Gastrocnemius medialis (tissue), 4 donors: ENCODE results near the gene ILDR2. TPM values are rescaled to one million over a fixed set of nuclear protein-coding genes. Genes with fewer than 3 reads are reported as not detected.
A peak's percentile ranks its signal among the peaks of the same experiment; 100 is the strongest.

Experiments
- ATAC-seq, 2 donors: fragments of 150-250 bp; one replicate each; pipeline ENCODE4 v1.9.1; 2016
- DNase-seq, 2 donors: peaks; one replicate each; pipeline ENCODE4 v3.0.0-alpha.2; 2019
- H3K27ac ChIP-seq, 4 donors: fragments of 200-600 bp; sonication (generic); 1 replicate in 1 of 4; 2 replicates in 3 of 4; pipeline ENCODE4 v1.5.1; 2016 to 2018; ENCODE audit warnings: mild to moderate bottlenecking in 2 of 4, moderate library complexity in 1 of 4
- H3K27me3 ChIP-seq, 3 donors: fragments of 200-600 bp; sonication (generic) in 2 of 3; 1 replicate in 1 of 3; 2 replicates in 2 of 3; pipeline versions ENCODE4 v1.5.1 to v1.6.0; 2016 to 2019; ENCODE audit warnings: mild to moderate bottlenecking in 1 of 3, moderate library complexity in 1 of 3
- H3K36me3 ChIP-seq, 2 donors: fragments of 200-600 bp; sonication (generic) in 1 of 2; one replicate each; pipeline ENCODE4 v1.5.1; 2017 to 2018
- H3K4me1 ChIP-seq, 2 donors: fragments of 200-600 bp; sonication (generic) in 1 of 2; one replicate each; pipeline ENCODE4 v1.5.1; 2016 to 2017; ENCODE audit warnings: mild to moderate bottlenecking in 2 of 2
- H3K4me3 ChIP-seq, 4 donors: fragments of 200-600 bp; sonication (generic) in 3 of 4; 1 replicate in 1 of 4; 2 replicates in 3 of 4; pipeline ENCODE4 v1.5.1; 2016 to 2019; ENCODE audit warnings: mild to moderate bottlenecking in 2 of 4
- H3K9me3 ChIP-seq, 3 donors: fragments of 200-600 bp; sonication (generic) in 2 of 3; 1 replicate in 1 of 3; 2 replicates in 2 of 3; pipeline ENCODE4 v1.5.1; 2016 to 2019
- CTCF ChIP-seq, 5 experiments: fragments of 450-650 bp in 3 of 5; fragments of 200-600 bp in 2 of 5; sonication (generic) in 2 of 5; IDR thresholded peaks in 4 of 5; conservative IDR thresholded peaks in 1 of 5; 1 replicate in 4 of 5; 2 replicates in 1 of 5; pipeline ENCODE4 v1.5.1; 2016 to 2019; ENCODE audit warnings: antibody characterized with exemption in 5 of 5, mild to moderate bottlenecking in 3 of 5, moderate library complexity in 3 of 5
- POLR2A ChIP-seq, 2 donors: fragments of 450-650 bp; IDR thresholded peaks; one replicate each; pipeline ENCODE4 v1.6.1; 2017; ENCODE audit warnings: antibody characterized with exemption in 2 of 2, mild to moderate bottlenecking in 2 of 2, moderate library complexity in 2 of 2
- in situ Hi-C, 4 donors: fragments of 200-750 bp; cut with MboI; loops; one replicate each; pipeline versions ENCODE4 v1.15.0 to v1.8.0; 2017; ENCODE audit warnings: low sequenced_read_pairs in 4 of 4
- intact Hi-C: fragments of 100-400 bp; cut with DNase I; formaldehyde crosslinking; loops from one replicate; pipeline ENCODE4 v1.15.1; 2023; ENCODE audit warnings: low total_unique reads
- total RNA-seq, 4 donors: library from RNA; depleted of rRNA; stranded (reverse); fragments of >200 nt; gene quantifications; one replicate each; pipeline versions ENCODE4 v1.1.0 to v1.2.3, GENCODE V29; 2016

The ILDR2 gene
- total RNA-seq = under 1 TPM; 0.10 to 0.47 (median 0.25) TPM

GRCh38 chr1:166975361-166976129 is at the start of gene ILDR2:
TSS of gene ILDR2 (minus strand) at chr1:166975540. CDS start at chr1:166975268, 272 bp downstream.
- in situ Hi-C loops (no loop called here), intact Hi-C loops (loop anchor here (1.0 kb wide), 1 partner anchor 84 kb away; no protein-coding TSS in a partner anchor)
- Histone ChIP-seq H3K9me3 (no peaks in the 10 kb centered on the region), H3K27me3 (peaks cover 10 to 33% (median 19%) of the 10 kb centered on the region in 3 donors), H3K4me1 (peaks cover 4 to 9% of the 10 kb centered on the region in 2 donors), H3K36me3 (no peaks in the 10 kb centered on the region), H3K4me3 (peak within 1 kb of the TSS; percentile 65 to 82 (median 74)), H3K27ac (peak within 1 kb of the TSS; percentile 26 to 71 (median 48))
- DNase-seq (peak in 1 of 2 donors; percentile 23), ATAC-seq (peak; percentile 74 to 77)
- peak in 1 of 5 experiments; percentile 24 for TF ChIP-seq CTCF (IDR thresholded peaks at IDR 0.05 in 4 of 5, conservative IDR thresholded peaks at IDR 0.05 in 1 of 5)
- no peak for TF ChIP-seq POLR2A (IDR thresholded peaks at IDR 0.05)

- DNase-seq (no peak), ATAC-seq (no peak)
- Histone ChIP-seq H3K4me3 (no peak overlapping the region), H3K27me3 (no peaks in the 10 kb centered on the region), H3K27ac (no peak overlapping the region), H3K4me1 (no peaks in the 10 kb centered on the region), H3K9me3 (no peaks in the 10 kb centered on the region), H3K36me3 (no peaks in the 10 kb centered on the region)
- TF ChIP-seq POLR2A (IDR thresholded peaks at IDR 0.05) (no peak), CTCF (IDR thresholded peaks at IDR 0.05 in 4 of 5, conservative IDR thresholded peaks at IDR 0.05 in 1 of 5) (no peak)
- intact Hi-C loops = no loop called here
- in situ Hi-C loops = no loop called here
Measured at GRCh38 chr1:167022384-167022783, 47.0 kb upstream of the ILDR2 start.

GRCh38 chr1:167016100-167016750 is 40.9 kb upstream of the ILDR2 start:
- Histone ChIP-seq H3K27me3 (no peaks in the 10 kb centered on the region), H3K9me3 (no peaks in the 10 kb centered on the region), H3K36me3 (no peaks in the 10 kb centered on the region), H3K4me3 (no peak overlapping the region), H3K4me1 (no peaks in the 10 kb centered on the region), H3K27ac (no peak overlapping the region)
- DNase-seq (no peak), ATAC-seq (no peak)
- intact Hi-C loops = no loop called here
- in situ Hi-C loops = no loop called here
- TF ChIP-seq CTCF (IDR thresholded peaks at IDR 0.05 in 4 of 5, conservative IDR thresholded peaks at IDR 0.05 in 1 of 5) (no peak), POLR2A (IDR thresholded peaks at IDR 0.05) (no peak)

- DNase-seq = no peak
- TF ChIP-seq CTCF (IDR thresholded peaks at IDR 0.05 in 4 of 5, conservative IDR thresholded peaks at IDR 0.05 in 1 of 5) = no peak
- no peak for TF ChIP-seq POLR2A (IDR thresholded peaks at IDR 0.05)
- no peaks in the 10 kb centered on the region for H3K27me3 ChIP-seq
- no peaks in the 10 kb centered on the region for H3K36me3 ChIP-seq
- H3K27ac ChIP-seq = no peak overlapping the region
- in situ Hi-C loops (no loop called here), intact Hi-C loops (no loop called here)
- H3K9me3 ChIP-seq = no peaks in the 10 kb centered on the region
- no peaks in the 10 kb centered on the region for H3K4me1 ChIP-seq
- ATAC-seq = no peak
- H3K4me3 ChIP-seq = no peak overlapping the region
Measured at GRCh38 chr1:167013108-167013929, 38.0 kb upstream of the ILDR2 start.
